Endothelial cell of umbilical vein (primary cell): ENCODE data around the gene CLIP1. TPM values are rescaled to one million over a fixed set of nuclear protein-coding genes. Genes with fewer than 3 reads are reported as not detected.
A peak's percentile ranks its signal among the peaks of the same experiment; 100 is the strongest.

Source experiments
- BruUV-seq: library from RNA; stranded (reverse); fragments of 400-500 nt; replicated peaks from 2 replicates; lab custom pipeline; 2021; lab: Mats Ljungman, UMichigan
- CTCF ChIA-PET: fragments of 300-600, 350-600 bp; sonication (Branson Sonifier 250); formaldehyde crosslinking; loops from one replicate; lab custom pipeline; 2021; ENCODE audit warnings: antibody characterized with exemption, inconsistent platforms; lab: Charles Lee
- POLR2A ChIA-PET: fragments of 300-600, 350-600 bp; sonication (Branson Sonifier 250); formaldehyde crosslinking; loops from one replicate; lab custom pipeline; 2021; ENCODE audit warnings: antibody characterized with exemption, inconsistent platforms; lab: Charles Lee
- DNase-seq: peaks from one replicate; pipeline ENCODE4 v3.0.0-alpha.2; 2011; ENCODE audit warnings: low read depth, low spot score
- FAIRE-seq: peaks from 2 replicates; lab custom pipeline; 2011; peaks lifted over from hg19 to GRCh38; lab: Jason Lieb, UNC
- H2AFZ ChIP-seq: 2 replicates; pipeline ENCODE4 v1.6.0; 2012; ENCODE audit warnings: low read depth, low read length, control low read depth, inconsistent platforms
- H3K27ac ChIP-seq: 2 replicates; pipeline ENCODE4 v1.5.1; 2011; ENCODE audit warnings: low read depth, mild to moderate bottlenecking, control low read depth, low read length, moderate library complexity; ENCODE audit not compliant: insufficient read depth
- H3K27me3 ChIP-seq, 2 experiments: 2 replicates each; pipeline versions ENCODE4 v1.6.0 to v1.6.1; 2011; ENCODE audit warnings: low read length in 2 of 2, mixed read lengths in 1 of 2; ENCODE audit not compliant: control insufficient read depth in 2 of 2, insufficient read depth in 2 of 2
- H3K36me3 ChIP-seq, 2 experiments: 2 replicates in 1 of 2; 3 replicates in 1 of 2; pipeline ENCODE4 v1.5.1; 2011; ENCODE audit warnings: low read length in 2 of 2, mild to moderate bottlenecking in 1 of 2, moderate library complexity in 1 of 2; ENCODE audit not compliant: control insufficient read depth in 2 of 2, insufficient read depth in 2 of 2; ENCODE audit errors: extremely low read depth in 1 of 2
- H3K4me1 ChIP-seq: 3 replicates; pipeline ENCODE4 v1.5.1; 2011; ENCODE audit warnings: mild to moderate bottlenecking, low read length; ENCODE audit not compliant: control insufficient read depth, insufficient read depth; ENCODE audit errors: extremely low read depth
- H3K4me2 ChIP-seq: 2 replicates; pipeline ENCODE4 v1.6.1; 2011; ENCODE audit warnings: low read length, control low read depth, mixed read lengths; ENCODE audit not compliant: insufficient read depth
- H3K4me3 ChIP-seq, 3 experiments: fragments of 200-600 bp in 1 of 3; sonication (generic), shearing (Covaris generic) in 1 of 3; replicated peaks in 1 of 3; 2 replicates each; pipeline ENCODE4 v1.5.1; 2011 to 2016; ENCODE audit warnings: control low read depth in 3 of 3, low read length in 3 of 3, mild to moderate bottlenecking in 2 of 3, inconsistent platforms in 1 of 3, low read depth in 1 of 3, moderate library complexity in 1 of 3; ENCODE audit not compliant: insufficient read depth in 1 of 3
- H3K79me2 ChIP-seq: 2 replicates; pipeline ENCODE4 v1.6.0; 2012; ENCODE audit warnings: low read length, inconsistent platforms; ENCODE audit not compliant: control insufficient read depth, insufficient read depth
- H3K9ac ChIP-seq: replicated peaks from 2 replicates; pipeline ENCODE3; 2011; ENCODE audit warnings: low read length, control low read depth; ENCODE audit not compliant: insufficient read depth; ENCODE audit errors: extremely low read depth
- H3K9me1 ChIP-seq: replicated peaks from 3 replicates; pipeline ENCODE4 v1.6.0; 2011; ENCODE audit warnings: mild to moderate bottlenecking, low read length; ENCODE audit not compliant: control insufficient read depth, insufficient read depth; ENCODE audit errors: extremely low read depth
- H3K9me3 ChIP-seq: replicated peaks from 2 replicates; pipeline ENCODE4 v1.5.1; 2012; ENCODE audit warnings: low read length, inconsistent platforms; ENCODE audit not compliant: control insufficient read depth, insufficient read depth
- H4K20me1 ChIP-seq: replicated peaks from 2 replicates; pipeline ENCODE3; 2011; ENCODE audit warnings: mild to moderate bottlenecking, low read length; ENCODE audit not compliant: control insufficient read depth, insufficient read depth; ENCODE audit errors: extremely low read depth
- CTCF ChIP-seq, 2 donors: IDR thresholded peaks; 1 replicate in 1 of 2; 2 replicates in 1 of 2; pipeline ENCODE4 v1.5.1; 2011; ENCODE audit warnings: low read length in 2 of 2, mild to moderate bottlenecking in 2 of 2, moderate library complexity in 2 of 2, control low read depth in 1 of 2, inconsistent platforms in 1 of 2, low read depth in 1 of 2; ENCODE audit not compliant: insufficient read depth in 1 of 2; ENCODE audit errors: extremely low read depth in 1 of 2
- MYC ChIP-seq: IDR thresholded peaks from one replicate; pipeline ENCODE4 v1.6.1; 2011; ENCODE audit warnings: mild to moderate bottlenecking, low read depth, low read length
- POLR2A ChIP-seq: IDR thresholded peaks from 2 replicates; pipeline ENCODE4 v1.6.1; 2012; ENCODE audit warnings: low read depth, mild to moderate bottlenecking, control low read depth, low read length
- POLR2AphosphoS5 ChIP-seq: IDR thresholded peaks from 2 replicates; pipeline ENCODE4 v1.6.1; 2012; ENCODE audit warnings: low read depth, mild to moderate bottlenecking, control low read depth, low read length, moderate library complexity; ENCODE audit not compliant: insufficient read depth
- dilution Hi-C: fragments of 300-500 bp; cut with MboI; formaldehyde crosslinking; loops from one replicate; pipeline ENCODE4 v1.15.0; 2019; ENCODE audit warnings: low sequenced_read_pairs; ENCODE audit not compliant: extremely low pct_ligation_motif_present
- intact Hi-C: fragments of 100-400 bp; cut with micrococcal nuclease; formaldehyde crosslinking; loops from one replicate; pipeline ENCODE4 v1.10.0; 2022
- polyA plus RNA-seq, 4 experiments: library from polyadenylated mRNA; depleted of rRNA in 3 of 4; stranded (reverse) in 3 of 4; unstranded in 1 of 4; fragments of >200 nt; gene quantifications; 2 replicates each; pipeline versions ENCODE4 v1.2.1 to v1.2.3, GENCODE V29; 2011 to 2012; ENCODE audit warnings: missing spikeins in 1 of 4
- total RNA-seq: library from RNA; stranded (reverse); gene quantifications from 2 replicates; pipeline ENCODE4 v1.2.3, GENCODE V29; 2021

The CLIP1 gene
- total and polyA plus RNA-seq, 2 donors (not counting 3 experiments of a cell fraction or from before 2014, with no cell fraction given), result 56.5 to 84.3 TPM

GRCh38 chr12:122399592-122400373 lies 22.7 kb downstream of the CLIP1 start:
- Histone ChIP-seq H3K27ac (peak overlapping the region; percentile 94), H3K27me3 (no peaks in the 10 kb centered on the region), H3K36me3 (peaks cover 0 to 1% of the 10 kb centered on the region in 2 experiments), H3K79me2 (peaks cover 40% of the 10 kb centered on the region), H4K20me1 (no peaks in the 10 kb centered on the region), H3K4me2 (peak overlapping the region; percentile 53), H3K4me1 (peaks cover 21% of the 10 kb centered on the region), H2AFZ (no peak overlapping the region), H3K4me3 (peak overlapping the region in 1 of 3 experiments; percentile 20), H3K9me3 (no peaks in the 10 kb centered on the region), H3K9ac (peak overlapping the region; percentile 87), H3K9me1 (no peaks in the 10 kb centered on the region)
- POLR2A ChIA-PET, result interaction anchor here (0.7 to 1.8 kb wide), 9 partner anchors 14 to 110 kb away, joined by 3 to 18 read pairs (median 6); partner anchors contain the start of genes CLIP1 and ZCCHC8
- DNase-seq, result peak; percentile 82
- TSS peak; percentile 81 for BruUV-seq
- CTCF ChIA-PET, result interaction anchor here (0.7 to 8.0 kb wide), 40 partner anchors 8 to 111 kb away, joined by 3 to 428 read pairs (median 5); partner anchors contain the start of genes CLIP1 and ZCCHC8
- dilution Hi-C loops, result no loop called here
- peak; percentile 80 for FAIRE-seq
- intact Hi-C loops, result loop anchor here (1.0 kb wide), 3 partner anchors 24 to 101 kb away; partner anchors contain the start of gene ZCCHC8
- TF ChIP-seq POLR2A (peak; percentile 10), CTCF (IDR thresholded peaks at IDR 0.05; ENCODE audit: extremely low read depth in 1 of 2, insufficient read depth in 1 of 2, low read depth in 1 of 2, low read length in 2 of 2) (peak; percentile 62 to 67), MYC (no peak), POLR2AphosphoS5 (peak; percentile 7)
